ENCODE measurements around the gene RSRC1.

RSRC1 gene

DNA sequence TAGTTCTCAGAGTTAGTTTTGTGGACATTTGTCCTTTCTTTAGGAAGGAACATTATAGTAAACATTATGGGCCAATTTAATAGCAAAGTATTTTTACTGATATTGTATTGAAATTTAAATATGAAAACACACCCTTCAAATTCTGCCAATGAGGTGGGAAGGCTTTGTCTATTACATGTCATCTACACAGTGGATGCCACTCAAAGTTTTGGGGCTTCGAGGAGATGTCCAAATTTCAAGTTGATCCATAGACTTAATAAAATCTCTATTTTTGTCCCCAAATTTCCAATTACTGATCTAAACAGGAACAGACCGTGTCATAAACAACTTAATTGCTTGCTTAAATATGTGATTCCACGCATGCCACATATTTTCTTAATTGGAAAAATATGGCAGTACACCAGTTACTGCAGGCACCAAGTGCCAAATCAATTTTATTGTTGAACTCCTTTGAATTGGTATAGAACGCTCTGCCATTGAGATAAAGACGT, 5.4 kb upstream of the RSRC1 start:
- TF ChIP-seq EZH2 (IDR thresholded peaks at IDR 0.05; ENCODE audit: borderline replicate concordance, low read length) (no peak), CTCF (IDR thresholded peaks at IDR 0.05; ENCODE audit: low read length) (no peak)
- Histone ChIP-seq H3K9me2 (ENCODE audit: low read depth, low read length) (no peaks in the 10 kb centered on the region), H4K20me1 (ENCODE audit: insufficient read depth, low read length) (no peaks in the 10 kb centered on the region), H3K9ac (ENCODE audit: low read length) (no peak overlapping the region), H3K79me2 (ENCODE audit: insufficient read depth, low read length) (no peaks in the 10 kb centered on the region), H3F3A (ENCODE audit: insufficient read depth, low read length) (0 out of 2 replicates have a peak, but pooled peaks cover 4% of the 10 kb centered on the region), H3K9me3 (ENCODE audit: low read length) (no peaks in the 10 kb centered on the region), H2AFZ (ENCODE audit: low read length) (no peak overlapping the region), H3K27ac (ENCODE audit: low read depth, low read length, poor library complexity, severe bottlenecking) (no peak overlapping the region), H3K4me2 (ENCODE audit: low read length) (peak overlapping the region; percentile 52), H3K4me1 (ENCODE audit: insufficient read depth, low read length, severe bottlenecking) (peaks cover 50% of the 10 kb centered on the region), H3K4me3 (ENCODE audit: low read depth, low read length, poor library complexity, severe bottlenecking) (peak overlapping the region; percentile 30), H3K36me3 (ENCODE audit: insufficient read depth, low read length) (no peaks in the 10 kb centered on the region), H3K27me3 (ENCODE audit: insufficient read depth, low read length) (peaks cover 5% of the 10 kb centered on the region; the same call in 1 of the 2 replicates)

GRCh38 chr3:158105119-158105709, 4.7 kb upstream of the RSRC1 start:
- Histone ChIP-seq H3K4me3 (ENCODE audit: low read depth, low read length, poor library complexity, severe bottlenecking) (peak overlapping the region; percentile 73), H3K79me2 (ENCODE audit: insufficient read depth, low read length) (no peaks in the 10 kb centered on the region), H3K9ac (ENCODE audit: low read length) (peak overlapping the region; percentile 60), H3F3A (ENCODE audit: insufficient read depth, low read length) (0 out of 2 replicates have a peak, but pooled peaks cover 4% of the 10 kb centered on the region), H3K27ac (ENCODE audit: low read depth, low read length, poor library complexity, severe bottlenecking) (no peak overlapping the region), H3K27me3 (ENCODE audit: insufficient read depth, low read length) (peaks cover 5% of the 10 kb centered on the region; the same call in 1 of the 2 replicates), H3K4me1 (ENCODE audit: insufficient read depth, low read length, severe bottlenecking) (peaks cover 50% of the 10 kb centered on the region), H3K4me2 (ENCODE audit: low read length) (peak overlapping the region; percentile 88), H4K20me1 (ENCODE audit: insufficient read depth, low read length) (no peaks in the 10 kb centered on the region), H3K9me3 (ENCODE audit: low read length) (no peaks in the 10 kb centered on the region), H3K9me2 (ENCODE audit: low read depth, low read length) (no peaks in the 10 kb centered on the region), H2AFZ (ENCODE audit: low read length) (no peak overlapping the region), H3K36me3 (ENCODE audit: insufficient read depth, low read length) (no peaks in the 10 kb centered on the region)
- TF ChIP-seq CTCF (IDR thresholded peaks at IDR 0.05; ENCODE audit: low read length) (no peak), EZH2 (IDR thresholded peaks at IDR 0.05; ENCODE audit: borderline replicate concordance, low read length) (no peak)

- Histone ChIP-seq H2AFZ (ENCODE audit: low read length) (0 out of 2 replicates have a peak overlapping the region, but pooled peaks have one; percentile 1), H3K9me2 (ENCODE audit: low read depth, low read length) (no peaks in the 10 kb centered on the region), H3K9me3 (ENCODE audit: low read length) (no peaks in the 10 kb centered on the region), H4K20me1 (ENCODE audit: insufficient read depth, low read length) (no peaks in the 10 kb centered on the region), H3K79me2 (ENCODE audit: insufficient read depth, low read length) (peaks cover under 1% of the 10 kb centered on the region; the same call in 1 of the 2 replicates), H3F3A (ENCODE audit: insufficient read depth, low read length) (0 out of 2 replicates have a peak, but pooled peaks cover 4% of the 10 kb centered on the region), H3K27me3 (ENCODE audit: insufficient read depth, low read length) (peaks cover 5% of the 10 kb centered on the region; the same call in 1 of the 2 replicates), H3K36me3 (ENCODE audit: insufficient read depth, low read length) (no peaks in the 10 kb centered on the region), H3K27ac (ENCODE audit: low read depth, low read length, poor library complexity, severe bottlenecking) (no peak overlapping the region), H3K4me1 (ENCODE audit: insufficient read depth, low read length, severe bottlenecking) (peaks cover 54% of the 10 kb centered on the region), H3K4me3 (ENCODE audit: low read depth, low read length, poor library complexity, severe bottlenecking) (peak overlapping the region; percentile 73), H3K4me2 (ENCODE audit: low read length) (peak overlapping the region; percentile 88), H3K9ac (ENCODE audit: low read length) (peak overlapping the region; percentile 60)
- TF ChIP-seq CTCF (IDR thresholded peaks at IDR 0.05; ENCODE audit: low read length) (no peak), EZH2 (IDR thresholded peaks at IDR 0.05; ENCODE audit: borderline replicate concordance, low read length) (no peak)
Measured at GRCh38 chr3:158105710-158106253, 4.1 kb upstream of the RSRC1 start.
